ENCODE results near the gene ETS2.

GRCh38 chr21:38756746-38757145 is 49.0 kb upstream of the ETS2 start:
- TF ChIP-seq CTCF (IDR thresholded peaks at IDR 0.05; ENCODE audit: insufficient read depth, low read length, poor library complexity, severe bottlenecking) = no peak
- no peak for TF ChIP-seq EZH2phosphoT487 (conservative IDR thresholded peaks at IDR 0.05; ENCODE audit: low read length)
